Naive thymus-derived CD4-positive, alpha-beta T cell (primary cell): Measurements from ENCODE around the gene HOXB3. TPM values are rescaled to one million over a fixed set of nuclear protein-coding genes. Genes with fewer than 3 reads are reported as not detected.

ENCODE experiments used
- ATAC-seq: fragments of 150-1000 bp; cut with Tn5 transposase; 2 replicates; pipeline ENCODE4 v1.10.0; 2021; ENCODE audit warnings: mild to moderate bottlenecking, moderate library complexity
- CTCF ChIA-PET: fragments of 350-600 bp; sonication (Branson Sonifier 250); formaldehyde crosslinking; loops from one replicate; lab custom pipeline; 2021; ENCODE audit warnings: antibody characterized with exemption; lab: Charles Lee
- POLR2A ChIA-PET: fragments of 350-600 bp; sonication (Branson Sonifier 250); formaldehyde crosslinking; loops from one replicate; lab custom pipeline; 2021; ENCODE audit warnings: antibody characterized with exemption, inconsistent platforms; lab: Charles Lee
- DNase-seq, 9 donors: peaks; one replicate each; pipeline versions ENCODE4 v3.0.0 to v3.0.0-alpha.2; 2020 to 2022; ENCODE audit warnings: mixed read lengths in 1 of 9
- H3K27ac ChIP-seq: one replicate; pipeline ENCODE4 v1.7.0; 2013; ENCODE audit warnings: mild to moderate bottlenecking, low read depth, low read length, moderate library complexity
- H3K27me3 ChIP-seq, 2 donors: one replicate each; pipeline ENCODE4 v1.7.0; 2013; ENCODE audit warnings: low read length in 2 of 2, mild to moderate bottlenecking in 2 of 2, moderate library complexity in 2 of 2; ENCODE audit not compliant: control insufficient read depth in 2 of 2, insufficient read depth in 2 of 2
- H3K36me3 ChIP-seq, 3 experiments: 1 replicate in 2 of 3; 2 replicates in 1 of 3; pipeline ENCODE4 v1.7.0; 2013; ENCODE audit warnings: low read length in 3 of 3, mild to moderate bottlenecking in 3 of 3, moderate library complexity in 1 of 3; ENCODE audit not compliant: insufficient read depth in 3 of 3, control insufficient read depth in 2 of 3
- H3K4me1 ChIP-seq, 2 donors: one replicate each; pipeline ENCODE4 v1.7.0; 2013; ENCODE audit warnings: low read length in 2 of 2, mild to moderate bottlenecking in 2 of 2, moderate library complexity in 1 of 2; ENCODE audit not compliant: control insufficient read depth in 2 of 2, insufficient read depth in 2 of 2
- H3K4me3 ChIP-seq: 2 replicates; pipeline ENCODE4 v1.7.0; 2013; ENCODE audit warnings: mild to moderate bottlenecking, low read length
- H3K9me3 ChIP-seq, 3 experiments: 1 replicate in 2 of 3; 2 replicates in 1 of 3; pipeline ENCODE4 v1.7.0; 2013; ENCODE audit warnings: low read length in 3 of 3; ENCODE audit not compliant: control insufficient read depth in 2 of 3
- H3K27ac Mint-ChIP-seq, 9 donors: one replicate each; pipeline ENCODE4 v1.8.0; 2020 to 2022; ENCODE audit warnings: mixed read lengths in 9 of 9, mild to moderate bottlenecking in 8 of 9, moderate library complexity in 5 of 9, inconsistent platforms in 2 of 9
- H3K27me3 Mint-ChIP-seq, 5 donors: one replicate each; pipeline ENCODE4 v1.8.0; 2021 to 2022; ENCODE audit warnings: mixed read lengths in 5 of 5, mild to moderate bottlenecking in 1 of 5
- H3K36me3 Mint-ChIP-seq, 5 donors: one replicate each; pipeline ENCODE4 v1.8.0; 2020 to 2022; ENCODE audit warnings: mixed read lengths in 5 of 5, mild to moderate bottlenecking in 3 of 5, inconsistent platforms in 1 of 5
- H3K4me1 Mint-ChIP-seq, 7 donors: one replicate each; pipeline ENCODE4 v1.8.0; 2020 to 2022; ENCODE audit warnings: mixed read lengths in 7 of 7, mild to moderate bottlenecking in 3 of 7, inconsistent platforms in 1 of 7
- H3K4me3 Mint-ChIP-seq, 10 donors: one replicate each; pipeline ENCODE4 v1.8.0; 2020 to 2022; ENCODE audit warnings: mild to moderate bottlenecking in 10 of 10, mixed read lengths in 10 of 10, moderate library complexity in 6 of 10, inconsistent platforms in 2 of 10
- H3K9me3 Mint-ChIP-seq, 11 donors: one replicate each; pipeline ENCODE4 v1.8.0; 2020 to 2022; ENCODE audit warnings: mixed read lengths in 11 of 11, mild to moderate bottlenecking in 4 of 11, inconsistent platforms in 1 of 11, moderate library complexity in 1 of 11
- intact Hi-C, 2 donors: fragments of 100-400 bp; cut with micrococcal nuclease; formaldehyde crosslinking; loops; one replicate each; pipeline ENCODE4 v1.15.1; 2023
- polyA plus RNA-seq, 2 donors: library from polyadenylated mRNA; unstranded; fragments of 300-500 nt; fragmentation: Illumina TruSeq; gene quantifications; one replicate each; pipeline ENCODE4 v1.2.3, GENCODE V29; 2021
- total RNA-seq, 6 experiments: library from RNA in 5 of 6; stranded (reverse) in 5 of 6; gene quantifications; 1 replicate in 5 of 6; 2 replicates in 1 of 6; pipeline ENCODE4 v1.2.3 and lab custom pipeline; 2021 to 2026

Gene HOXB3
- total and polyA plus RNA-seq, 7 experiments from 2014 or later: 0.11 to 14.6 (median 5.8) TPM; not detected in 1

DNA sequence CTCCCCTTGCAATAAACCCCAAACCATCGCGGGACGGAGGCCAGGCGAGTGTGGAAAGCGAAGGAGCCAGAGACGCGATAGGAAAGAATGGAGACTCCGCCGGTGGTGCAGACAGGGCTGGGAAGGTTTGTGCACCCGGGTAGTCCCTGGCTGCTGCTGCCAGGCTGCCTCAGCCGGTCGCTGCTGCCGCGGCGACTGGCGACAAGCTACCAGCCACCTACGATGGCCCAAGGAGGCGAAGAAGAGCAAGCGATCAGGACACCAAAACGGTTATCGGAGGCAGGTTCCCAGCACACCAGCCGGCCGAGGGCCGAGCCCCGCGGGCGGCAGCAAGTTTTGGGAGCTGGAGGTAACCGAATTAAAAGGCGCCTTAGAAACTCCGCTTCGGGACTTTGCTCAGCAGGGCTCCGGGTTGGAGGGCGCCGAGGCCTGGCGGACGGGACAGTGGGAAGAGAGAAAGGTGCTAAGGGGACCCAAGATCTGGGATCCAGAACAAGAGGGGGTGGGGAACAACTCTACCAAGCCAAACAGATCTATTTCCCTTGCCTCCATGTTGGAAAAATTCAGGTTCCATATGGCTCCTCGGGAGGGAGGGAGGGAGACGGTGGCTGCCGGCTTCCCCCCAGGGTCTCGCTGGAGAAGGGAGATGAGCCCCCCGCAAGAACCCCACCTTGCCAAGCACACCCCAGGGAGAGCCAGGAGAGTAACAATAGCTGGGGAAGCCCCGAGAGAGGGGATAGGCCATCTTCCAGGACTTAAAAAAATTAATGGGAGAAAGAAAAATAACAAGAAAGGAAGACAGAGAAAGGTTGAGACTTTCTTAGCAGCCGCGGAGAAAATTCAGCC lies 35.4 kb downstream of the HOXB3 start:
- Mint-ChIP-seq H3K4me1 (peaks cover 4 to 19% (median 12%) of the 10 kb centered on the region in 7 donors), H3K9me3 (no peaks in the 10 kb centered on the region), H3K27me3 (peaks cover 7 to 66% (median 19%) of the 10 kb centered on the region in 5 donors), H3K27ac (peak overlapping the region in 8 of 9 donors; percentile 39 to 97 (median 76)), H3K4me3 (peak overlapping the region; percentile 81 to 96 (median 92)), H3K36me3 (peaks cover 0 to 15% (median 0%) of the 10 kb centered on the region in 5 donors)
- Histone ChIP-seq H3K36me3 (no peaks in the 10 kb centered on the region), H3K9me3 (no peaks in the 10 kb centered on the region), H3K27ac (no peak overlapping the region), H3K4me3 (no peak overlapping the region), H3K4me1 (no peaks in the 10 kb centered on the region), H3K27me3 (no peaks in the 10 kb centered on the region)
- ChIA-PET CTCF (no interaction called here), POLR2A (interaction anchor here (0.9 to 1.7 kb wide), 5 partner anchors 12 to 21 kb away, joined by 3 to 9 read pairs (median 5); no protein-coding TSS in a partner anchor)
- intact Hi-C loops: no loop called here
- ATAC-seq (no peak), DNase-seq (no peak)

DNA sequence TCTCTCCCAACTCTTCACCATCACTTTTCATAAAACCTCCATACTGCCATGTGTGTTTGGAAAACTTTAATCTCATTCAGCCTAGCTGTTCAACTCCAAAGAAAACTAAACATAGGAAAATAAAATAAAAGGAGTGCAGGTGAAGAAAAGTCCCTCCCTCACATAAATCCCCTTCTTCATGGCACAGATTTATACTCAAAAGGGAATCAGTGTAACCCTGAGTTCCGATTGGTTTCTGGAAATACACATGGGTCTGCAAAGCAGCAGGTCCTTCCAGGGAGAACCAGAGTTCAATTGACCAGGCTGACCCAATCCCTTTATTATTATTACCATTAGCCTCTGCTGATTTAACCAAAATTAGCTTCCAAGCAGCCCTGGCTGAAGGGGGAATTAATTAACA lies 36.2 kb downstream of the HOXB3 start:
- Mint-ChIP-seq H3K4me1 (peaks cover 4 to 22% (median 12%) of the 10 kb centered on the region in 7 donors), H3K27ac (peak overlapping the region in 1 of 9 donors; percentile 64), H3K4me3 (peak overlapping the region in 1 of 10 donors; percentile 25), H3K27me3 (peaks cover 7 to 58% (median 19%) of the 10 kb centered on the region in 5 donors), H3K9me3 (no peaks in the 10 kb centered on the region), H3K36me3 (peaks cover 0 to 17% (median 0%) of the 10 kb centered on the region in 5 donors)
- intact Hi-C loops: no loop called here
- Histone ChIP-seq H3K27ac (no peak overlapping the region), H3K4me1 (peaks cover 0 to under 1% of the 10 kb centered on the region in 2 donors), H3K9me3 (no peaks in the 10 kb centered on the region), H3K4me3 (no peak overlapping the region), H3K27me3 (no peaks in the 10 kb centered on the region), H3K36me3 (no peaks in the 10 kb centered on the region)
- POLR2A ChIA-PET: interaction anchor here (0.6 kb wide), 1 partner anchor 109 kb away, joined by 4 read pairs; no protein-coding TSS in a partner anchor
- ATAC-seq: no peak
- CTCF ChIA-PET: no interaction called here
- no peak for DNase-seq

DNA sequence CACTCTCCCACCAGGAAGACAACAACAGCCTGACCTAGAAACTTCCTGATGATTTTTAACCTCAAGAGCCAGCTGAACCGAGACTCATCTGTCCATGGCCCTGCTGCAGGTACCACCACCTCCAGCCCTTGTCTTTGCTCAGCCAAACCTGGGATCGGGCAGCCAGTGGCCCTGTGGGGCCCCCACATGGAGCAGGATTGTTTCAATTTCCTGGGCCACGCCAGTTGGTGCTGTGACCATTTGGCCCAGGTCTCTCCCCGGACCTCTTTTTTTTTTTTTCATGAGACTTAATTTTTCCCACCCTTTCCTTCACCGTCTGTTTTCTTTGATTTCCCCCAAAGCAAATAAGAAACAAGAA lies 36.9 kb downstream of the HOXB3 start:
- Histone ChIP-seq H3K27me3 (no peaks in the 10 kb centered on the region), H3K4me1 (peaks cover 0 to 5% of the 10 kb centered on the region in 2 donors), H3K27ac (no peak overlapping the region), H3K9me3 (no peaks in the 10 kb centered on the region), H3K4me3 (no peak overlapping the region), H3K36me3 (no peaks in the 10 kb centered on the region)
- Mint-ChIP-seq H3K27me3 (peaks cover 7 to 52% (median 16%) of the 10 kb centered on the region in 5 donors), H3K27ac (no peak overlapping the region), H3K4me1 (peaks cover 7 to 27% (median 18%) of the 10 kb centered on the region in 7 donors), H3K9me3 (no peaks in the 10 kb centered on the region), H3K36me3 (peaks cover 0 to 14% (median 0%) of the 10 kb centered on the region in 5 donors), H3K4me3 (no peak overlapping the region)
- no peak for DNase-seq
- no peak for ATAC-seq
- POLR2A ChIA-PET: no interaction called here
- CTCF ChIA-PET: interaction anchor here (1.1 kb wide), 1 partner anchor 13 kb away, joined by 3 read pairs; no protein-coding TSS in a partner anchor
- intact Hi-C loops: no loop called here

DNA sequence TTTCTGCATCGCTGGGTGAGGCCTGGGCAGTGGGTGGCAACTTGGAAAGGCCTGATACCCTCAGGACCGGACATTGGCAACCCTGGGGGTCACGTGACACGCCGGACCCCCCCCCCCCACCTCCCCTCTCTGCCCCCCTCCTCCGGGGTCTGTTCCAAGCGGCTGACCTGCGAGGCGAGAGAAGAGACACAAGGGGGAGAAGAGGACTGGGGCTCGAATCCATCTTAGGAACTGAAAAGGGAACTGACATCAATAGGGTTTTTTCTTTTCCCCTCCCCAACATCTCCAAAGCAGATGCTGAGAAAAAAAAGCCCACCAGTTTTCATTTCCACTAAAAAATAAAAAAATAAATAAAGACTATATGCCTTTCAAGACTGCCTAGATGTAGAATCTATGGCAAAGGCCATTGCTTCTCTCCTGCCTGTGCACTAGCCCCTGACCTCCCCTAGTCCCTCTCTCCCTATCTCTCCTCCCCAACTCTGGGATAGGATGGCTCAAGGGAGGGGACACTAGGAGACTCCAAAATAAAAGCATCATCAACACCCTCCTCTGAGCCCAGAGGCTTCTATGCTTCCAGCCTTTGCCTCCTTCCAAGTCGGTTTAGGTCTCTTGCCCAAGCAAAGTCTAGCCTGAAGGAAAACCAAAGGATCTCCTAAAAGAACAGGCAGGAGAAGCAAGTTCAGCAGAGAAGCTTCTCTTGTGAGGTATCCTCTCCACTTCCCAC lies 37.4 kb downstream of the HOXB3 start:
- H3K27me3 ChIP-seq: no peaks in the 10 kb centered on the region
- Mint-ChIP-seq H3K4me1 (peaks cover 7 to 32% (median 23%) of the 10 kb centered on the region in 7 donors), H3K4me3 (no peak overlapping the region), H3K27me3 (peaks cover 7 to 46% (median 14%) of the 10 kb centered on the region in 5 donors), H3K27ac (no peak overlapping the region), H3K9me3 (no peaks in the 10 kb centered on the region), H3K36me3 (peaks cover 0 to 14% (median 0%) of the 10 kb centered on the region in 5 donors)
- ATAC-seq: no peak
- no peaks in the 10 kb centered on the region for H3K9me3 ChIP-seq
- no peaks in the 10 kb centered on the region for H3K36me3 ChIP-seq
- intact Hi-C loops: no loop called here
- ChIA-PET POLR2A (no interaction called here), CTCF (interaction anchor here (1.1 kb wide), 1 partner anchor 12 kb away, joined by 3 read pairs; no protein-coding TSS in a partner anchor)
- H3K4me1 ChIP-seq: peaks cover 0 to 10% of the 10 kb centered on the region in 2 donors
- no peak for DNase-seq
- H3K4me3 ChIP-seq: no peak overlapping the region
- no peak overlapping the region for H3K27ac ChIP-seq

DNA sequence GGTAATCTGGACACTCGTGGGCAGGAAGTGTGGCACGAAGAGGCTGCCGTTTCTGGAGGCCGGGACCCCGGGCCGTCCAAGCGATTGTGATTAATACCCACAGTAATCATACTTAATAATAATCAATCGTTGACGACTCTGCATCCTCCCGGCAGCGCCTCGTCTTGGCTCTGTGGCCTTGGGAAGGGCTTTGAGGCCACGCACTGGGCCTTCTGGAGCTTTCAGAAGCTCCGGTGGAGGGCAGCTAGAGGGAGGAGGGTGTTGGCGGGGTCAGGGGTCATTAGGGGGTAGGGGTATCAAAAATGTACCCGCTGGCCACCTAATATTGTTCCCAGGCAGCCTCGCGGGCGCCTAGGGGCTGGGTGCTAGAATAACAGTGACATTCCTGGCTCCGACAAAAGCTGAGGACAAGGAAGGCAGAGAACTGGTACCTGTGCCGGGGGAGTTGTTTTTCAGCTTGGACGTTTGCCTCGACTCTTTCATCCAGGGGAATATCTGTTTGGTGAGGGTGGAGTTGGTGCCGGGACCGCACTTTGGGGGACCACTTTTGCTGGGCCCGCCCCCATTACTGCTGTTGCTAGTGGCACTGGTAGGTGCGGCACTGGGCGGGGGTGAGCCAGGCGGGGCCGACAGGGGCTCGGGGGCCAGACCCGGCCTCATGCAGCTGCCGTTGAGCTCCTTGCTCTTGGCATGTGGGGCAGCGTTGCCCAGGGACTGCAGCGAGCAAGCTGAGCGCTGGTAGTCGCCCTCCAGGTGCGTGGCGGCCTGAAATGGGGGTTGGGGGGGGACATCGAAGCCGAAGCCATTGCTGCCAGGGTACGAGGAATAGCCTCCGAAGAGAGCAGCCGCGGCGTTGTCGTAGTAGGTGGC lies 38.2 kb downstream of the HOXB3 start:
- peaks cover 7 to 43% (median 13%) of the 10 kb centered on the region in 5 donors for H3K27me3 Mint-ChIP-seq
- Histone ChIP-seq H3K4me1 (peaks cover 0 to 16% of the 10 kb centered on the region in 2 donors), H3K36me3 (no peaks in the 10 kb centered on the region), H3K4me3 (no peak overlapping the region), H3K9me3 (no peaks in the 10 kb centered on the region), H3K27me3 (no peaks in the 10 kb centered on the region), H3K27ac (no peak overlapping the region)
- DNase-seq (no peak), ATAC-seq (no peak)
- peak overlapping the region in 1 of 9 donors; percentile 55 for H3K27ac Mint-ChIP-seq
- peaks cover 0 to 14% (median 0%) of the 10 kb centered on the region in 5 donors for H3K36me3 Mint-ChIP-seq
- no peak overlapping the region for H3K4me3 Mint-ChIP-seq
- no peaks in the 10 kb centered on the region for H3K9me3 Mint-ChIP-seq
- intact Hi-C loops: no loop called here
- H3K4me1 Mint-ChIP-seq: peaks cover 7 to 38% (median 31%) of the 10 kb centered on the region in 7 donors
- ChIA-PET POLR2A (no interaction called here), CTCF (interaction anchor here (1.1 kb wide), 1 partner anchor 11 kb away, joined by 3 read pairs; no protein-coding TSS in a partner anchor)

DNA sequence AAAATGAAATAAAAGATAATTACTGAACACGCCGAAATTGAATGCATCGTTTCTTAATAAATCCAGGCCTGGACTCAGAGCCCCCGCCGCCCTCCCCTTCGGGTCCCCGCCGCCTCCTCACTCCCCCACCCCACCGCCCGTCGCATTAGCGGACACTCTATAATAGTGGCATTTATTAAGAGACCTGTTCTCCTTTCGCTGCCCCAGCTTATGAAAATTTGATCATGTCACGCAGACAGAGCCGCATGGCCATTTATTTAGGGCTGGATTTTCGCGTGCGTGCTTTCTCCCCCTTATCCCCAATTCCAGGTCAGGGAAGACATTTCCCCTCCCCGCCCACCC lies 38.9 kb downstream of the HOXB3 start:
- Mint-ChIP-seq H3K36me3 (peaks cover 0 to 14% (median 0%) of the 10 kb centered on the region in 5 donors), H3K9me3 (no peaks in the 10 kb centered on the region), H3K4me1 (peaks cover 7 to 41% (median 36%) of the 10 kb centered on the region in 7 donors), H3K4me3 (no peak overlapping the region), H3K27me3 (peaks cover 6 to 37% (median 12%) of the 10 kb centered on the region in 5 donors), H3K27ac (no peak overlapping the region)
- H3K27ac ChIP-seq: no peak overlapping the region
- CTCF ChIA-PET: no interaction called here
- H3K36me3 ChIP-seq: no peaks in the 10 kb centered on the region
- POLR2A ChIA-PET: interaction anchor here (0.5 to 0.6 kb wide), 2 partner anchors 16 to 743 kb away, joined by 3 to 4 read pairs; no protein-coding TSS in a partner anchor
- intact Hi-C loops: no loop called here
- no peaks in the 10 kb centered on the region for H3K9me3 ChIP-seq
- peaks cover 0 to 22% of the 10 kb centered on the region in 2 donors for H3K4me1 ChIP-seq
- ATAC-seq: no peak
- no peak overlapping the region for H3K4me3 ChIP-seq
- H3K27me3 ChIP-seq: no peaks in the 10 kb centered on the region
- no peak for DNase-seq
